IMR-90 (cell line): Measurements from ENCODE around the gene MRPL9. TPM values are rescaled to one million over a fixed set of nuclear protein-coding genes. Genes with fewer than 3 reads are reported as not detected.

ENCODE experiments used
- ATAC-seq: fragments of 200-7000 bp; cut with Tn5 transposase; 2 replicates; pipeline ENCODE4 v1.9.1; 2020; ENCODE audit warnings: low read depth, mild to moderate bottlenecking, moderate library complexity
- BruUV-seq: library from RNA; stranded (reverse); fragments of 400-500 nt; replicated peaks from 2 replicates; lab custom pipeline; 2021; lab: Mats Ljungman, UMichigan
- CTCF ChIA-PET: fragments of 300-600 bp; formaldehyde crosslinking; extraction: SDS; loops from one replicate; lab custom pipeline; 2021; ENCODE audit warnings: antibody characterized with exemption; lab: Yijun Ruan, JAX
- POLR2A ChIA-PET: fragments of 300-600 bp; sonication (Branson Sonifier 250); formaldehyde crosslinking; loops from one replicate; lab custom pipeline; 2022; ENCODE audit warnings: antibody characterized with exemption; ENCODE audit not compliant: unreplicated experiment; lab: Charles Lee
- DNase-seq: peaks from one replicate; pipeline ENCODE4 v3.0.0; 2013
- H2AFZ ChIP-seq: replicated peaks from 2 replicates; pipeline ENCODE3; 2013; ENCODE audit warnings: low read length, mild to moderate bottlenecking; ENCODE audit not compliant: poor library complexity
- H2AK5ac ChIP-seq: 2 replicates; pipeline ENCODE4 v1.6.1; 2013; ENCODE audit warnings: low read depth, low read length, inconsistent platforms
- H2AK9ac ChIP-seq: replicated peaks from 2 replicates; pipeline ENCODE3; 2013; ENCODE audit warnings: mild to moderate bottlenecking, low read depth, low read length, moderate library complexity; ENCODE audit not compliant: poor library complexity
- H2BK120ac ChIP-seq: 2 replicates; pipeline ENCODE4 v1.6.1; 2013; ENCODE audit warnings: low read depth, low read length, inconsistent platforms
- H2BK15ac ChIP-seq: 3 replicates; pipeline ENCODE4 v1.6.1; 2013; ENCODE audit warnings: low read depth, low read length, inconsistent platforms
- H2BK20ac ChIP-seq: 2 replicates; pipeline ENCODE4 v1.6.1; 2013; ENCODE audit warnings: low read depth, mild to moderate bottlenecking, inconsistent platforms, low read length, moderate library complexity
- H2BK5ac ChIP-seq: 2 replicates; pipeline ENCODE4 v1.6.1; 2013; ENCODE audit warnings: mild to moderate bottlenecking, low read depth, low read length, inconsistent platforms; ENCODE audit not compliant: poor library complexity, severe bottlenecking
- H3K14ac ChIP-seq: replicated peaks from 2 replicates; pipeline ENCODE4 v1.6.1; 2013; ENCODE audit warnings: low read depth, low read length, inconsistent platforms
- H3K18ac ChIP-seq: 2 replicates; pipeline ENCODE4 v1.6.1; 2013; ENCODE audit warnings: low read depth, low read length, control low read depth
- H3K23ac ChIP-seq: 2 replicates; pipeline ENCODE4 v1.6.1; 2013; ENCODE audit warnings: low read depth, low read length, inconsistent platforms
- H3K27ac ChIP-seq: 2 replicates; pipeline ENCODE4 v1.5.1; 2013; ENCODE audit warnings: mild to moderate bottlenecking, control low read depth, low read length; ENCODE audit not compliant: insufficient read depth
- H3K27me3 ChIP-seq: 2 replicates; pipeline ENCODE4 v1.6.1; 2013; ENCODE audit warnings: low read length; ENCODE audit not compliant: control insufficient read depth, insufficient read depth
- H3K36me3 ChIP-seq: 2 replicates; pipeline ENCODE4 v1.6.1; 2013; ENCODE audit warnings: low read length, mixed read lengths; ENCODE audit not compliant: control insufficient read depth, insufficient read depth
- H3K4ac ChIP-seq: 2 replicates; pipeline ENCODE4 v1.6.1; 2013; ENCODE audit warnings: low read depth, low read length, inconsistent platforms
- H3K4me1 ChIP-seq: 2 replicates; pipeline ENCODE4 v1.6.1; 2013; ENCODE audit warnings: low read length, mixed read lengths; ENCODE audit not compliant: control insufficient read depth, insufficient read depth
- H3K4me2 ChIP-seq: 2 replicates; pipeline ENCODE4 v1.6.1; 2013; ENCODE audit warnings: low read depth, mild to moderate bottlenecking, control low read depth, low read length, moderate library complexity
- H3K4me3 ChIP-seq: 2 replicates; pipeline ENCODE4 v1.5.1; 2013; ENCODE audit warnings: low read depth, mild to moderate bottlenecking, control low read depth, low read length, moderate library complexity; ENCODE audit not compliant: insufficient read depth
- H3K56ac ChIP-seq: 2 replicates; pipeline ENCODE4 v1.6.1; 2013; ENCODE audit warnings: low read length, inconsistent platforms; ENCODE audit not compliant: insufficient read depth; ENCODE audit errors: extremely low read depth
- H3K79me1 ChIP-seq, 2 experiments: 2 replicates each; pipeline ENCODE4 v1.6.1; 2013; ENCODE audit warnings: low read length in 2 of 2, inconsistent platforms in 1 of 2, low read depth in 1 of 2
- H3K9ac ChIP-seq: 2 replicates; pipeline ENCODE4 v1.6.1; 2013; ENCODE audit warnings: low read depth, low read length, control low read depth
- H3K9me1 ChIP-seq: 2 replicates; pipeline ENCODE4 v1.6.1; 2013; ENCODE audit warnings: low read length, inconsistent platforms; ENCODE audit not compliant: insufficient read depth
- H3K9me3 ChIP-seq: 2 replicates; pipeline ENCODE4 v1.6.1; 2013; ENCODE audit warnings: low read length; ENCODE audit not compliant: control insufficient read depth, insufficient read depth
- H4K20me1 ChIP-seq: 2 replicates; pipeline ENCODE4 v1.6.1; 2013; ENCODE audit warnings: low read length, inconsistent platforms; ENCODE audit not compliant: insufficient read depth
- H4K5ac ChIP-seq: 2 replicates; pipeline ENCODE4 v1.6.1; 2013; ENCODE audit warnings: mild to moderate bottlenecking, low read depth, low read length, control low read depth
- H4K8ac ChIP-seq, 2 experiments: 2 replicates each; pipeline ENCODE4 v1.6.1; 2013; ENCODE audit warnings: low read depth in 2 of 2, low read length in 2 of 2, control low read depth in 1 of 2, inconsistent platforms in 1 of 2
- H4K91ac ChIP-seq: 2 replicates; pipeline ENCODE4 v1.6.1; 2013; ENCODE audit warnings: low read depth, low read length, inconsistent platforms; ENCODE audit not compliant: insufficient read depth
- CTCF ChIP-seq: conservative IDR thresholded peaks from 2 replicates; pipeline ENCODE4 v1.5.1; 2012; ENCODE audit warnings: mild to moderate bottlenecking, low read depth, low read length, improper control_type of control experiment
- ELK1 ChIP-seq: fragments of 150-350 bp; IDR thresholded peaks from 2 replicates; pipeline ENCODE4 v1.6.1; 2016; ENCODE audit warnings: low read depth, mild to moderate bottlenecking, low read length, moderate library complexity, borderline replicate concordance
- FOS ChIP-seq: fragments of 150-350 bp; IDR thresholded peaks from 2 replicates; pipeline ENCODE4 v1.6.1; 2016; ENCODE audit warnings: low read depth, low read length
- MXI1 ChIP-seq: IDR thresholded peaks from 2 replicates; pipeline ENCODE4 v1.6.1; 2012; ENCODE audit warnings: low read depth, mild to moderate bottlenecking, low read length, moderate library complexity, borderline replicate concordance
- NFE2L2 ChIP-seq: fragments of 150-350 bp; IDR thresholded peaks from 2 replicates; pipeline ENCODE4 v1.6.1; 2016; ENCODE audit warnings: low read depth, mild to moderate bottlenecking, low read length
- RAD21 ChIP-seq: IDR thresholded peaks from 2 replicates; pipeline ENCODE4 v1.6.1; 2012; ENCODE audit warnings: low read length, improper control_type of control experiment
- SMC3 ChIP-seq: fragments of 150-350 bp; IDR thresholded peaks from 2 replicates; pipeline ENCODE4 v1.6.1; 2016; ENCODE audit warnings: low read depth, mild to moderate bottlenecking, antibody characterized with exemption, low read length, moderate library complexity
- WGBS, 2 experiments: methylation state at CpG; one replicate each; pipeline versions ENCODE4 v1.1.5 to v1.1.7; 2013; ENCODE audit warnings: missing lambda C conversion rate in 2 of 2; ENCODE audit not compliant: insufficient read length in 1 of 2; ENCODE audit errors: extremely low coverage in 2 of 2; 5-methylcytosine and 5-hydroxymethylcytosine counted together
- dilution Hi-C: fragments of 300-500 bp; cut with HindIII; formaldehyde crosslinking; loops from one replicate; pipeline ENCODE4 v1.14.3; 2018; ENCODE audit warnings: low sequenced_read_pairs; ENCODE audit not compliant: unreplicated experiment
- in situ Hi-C: fragments of 300-500 bp; cut with MboI; formaldehyde crosslinking; loops from 3 replicates; pipeline ENCODE4 v1.14.3; 2019; ENCODE audit warnings: low sequenced_read_pairs, inconsistent platforms, mixed read lengths
- intact Hi-C: fragments of 100-400 bp; cut with micrococcal nuclease; formaldehyde crosslinking; loops from 2 replicates; pipeline ENCODE4 v1.10.0; 2022
- polyA plus RNA-seq, 3 experiments: library from polyadenylated mRNA; depleted of rRNA; stranded (reverse); fragments of >200 nt; gene quantifications; 2 replicates each; pipeline ENCODE4 v1.2.3, GENCODE V29; 2012; ENCODE audit warnings: low replicate concordance in 1 of 3
- total RNA-seq: library from RNA; depleted of rRNA; stranded (reverse); fragments of >200 nt; gene quantifications from 2 replicates; pipeline ENCODE4 v1.2.3, GENCODE V29; 2012

Gene MRPL9
- total and polyA plus RNA-seq, 2 of the 4 experiments (the other 2 are of a cell fraction): 65.4 to 87.5 TPM

GRCh38 chr1:151710187-151710840 lies 53.0 kb downstream of the MRPL9 start:
- no peak overlapping the region for H4K91ac ChIP-seq
- H3K9me1 ChIP-seq: no peaks in the 10 kb centered on the region
- H3K56ac ChIP-seq: no peak overlapping the region
- no peak overlapping the region for H2BK20ac ChIP-seq
- no peak overlapping the region for H2AFZ ChIP-seq
- H4K5ac ChIP-seq: no peak overlapping the region
- no peaks in the 10 kb centered on the region for H3K4me1 ChIP-seq
- no peak overlapping the region for H2BK120ac ChIP-seq
- no peak overlapping the region for H3K18ac ChIP-seq
- WGBS, 2 experiments: no CpG with 5 or more reads among the region's 15 CpGs
- H3K9ac ChIP-seq: no peak overlapping the region
- H2AK9ac ChIP-seq: no peak overlapping the region
- H3K4ac ChIP-seq: no peak overlapping the region
- ATAC-seq (peak; percentile 27; the same call in 1 of the 2 replicates), DNase-seq (peak; percentile 55)
- H4K8ac ChIP-seq: no peak overlapping the region
- no peak overlapping the region for H3K27ac ChIP-seq
- no peak overlapping the region for H3K14ac ChIP-seq
- BruUV-seq: no TSS peak
- H3K23ac ChIP-seq: no peak overlapping the region
- ChIA-PET POLR2A (no interaction called here), CTCF (interaction anchor here (0.6 kb wide), 1 partner anchor 101 kb away, joined by 3 read pairs; no protein-coding TSS in a partner anchor)
- no peaks in the 10 kb centered on the region for H3K36me3 ChIP-seq
- H2BK15ac ChIP-seq: no peak overlapping the region
- peaks cover 47% of the 10 kb centered on the region for H3K27me3 ChIP-seq
- dilution Hi-C loops: no loop called here
- in situ Hi-C loops: no loop called here
- H4K20me1 ChIP-seq: no peaks in the 10 kb centered on the region; the same call in 1 of the 2 replicates
- no peak overlapping the region for H2AK5ac ChIP-seq
- no peaks in the 10 kb centered on the region for H3K9me3 ChIP-seq
- intact Hi-C loops: no loop called here
- H3K4me2 ChIP-seq: no peak overlapping the region
- TF ChIP-seq NFE2L2 (no peak), RAD21 (no peak), MXI1 (no peak; the same call in 1 of the 2 replicates), FOS (no peak), CTCF (no peak), ELK1 (no peak), SMC3 (no peak)
- no peak overlapping the region for H3K4me3 ChIP-seq
- no peak overlapping the region for H2BK5ac ChIP-seq
- H3K79me1 ChIP-seq: no peaks in the 10 kb centered on the region
